Measurements from ENCODE around the gene GOLM1. TPM values are rescaled to one million over a fixed set of nuclear protein-coding genes. Genes with fewer than 3 reads are reported as not detected.
A peak's percentile ranks its signal among the peaks of the same experiment; 100 is the strongest.

Gene GOLM1
- total and polyA plus RNA-seq, 9 of the 15 experiments (the other 6 are each of a cell fraction or from before 2014, with no cell fraction given) = 0.09 to 0.96 (median 0.40) TPM; not detected in 4

DNA sequence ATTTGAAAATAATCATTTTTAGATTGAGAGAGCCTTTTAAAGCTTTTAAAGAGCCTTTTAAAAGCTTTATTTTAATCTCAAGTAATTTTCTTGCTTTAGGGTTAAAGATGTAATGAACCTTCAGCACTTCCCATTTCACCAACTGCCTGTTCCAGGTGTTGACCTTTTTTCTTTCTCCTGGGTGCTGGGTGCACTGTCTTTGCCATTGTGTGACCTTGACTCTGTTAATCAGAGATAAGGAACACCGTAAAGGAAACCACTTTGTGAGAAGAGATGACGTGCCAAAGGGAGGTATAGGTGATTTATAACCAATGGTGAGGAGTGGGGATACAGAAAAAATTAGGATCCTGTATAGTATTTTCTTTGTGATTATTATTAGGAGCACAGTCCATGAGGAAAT is 90.2 kb downstream of the GOLM1 start:
- BruUV-seq (replicated peaks) = no TSS peak
- H3K79me2 ChIP-seq (ENCODE audit: control insufficient read depth, insufficient read depth, low read length) = no peaks in the 10 kb centered on the region
- 33% methylated on average over 2 of the region's 2 CpGs for WGBS (ENCODE audit: insufficient coverage, low coverage, missing lambda C conversion rate)
- H3K27me3 ChIP-seq (ENCODE audit: control insufficient read depth in 2 of 2, insufficient read depth in 2 of 2, low read length in 2 of 2) = no peaks in the 10 kb centered on the region
- in situ Hi-C loops (cut with MboI) (no loop called here), intact Hi-C loops (cut with micrococcal nuclease) (no loop called here)
- peaks cover 4% of the 10 kb centered on the region; the same call in 1 of the 2 replicates for H3K9me3 ChIP-seq (replicated peaks; ENCODE audit: control insufficient read depth, insufficient read depth, low read depth, low read length)
- POLR2A ChIA-PET = interaction anchor here (0.6 kb wide), 2 partner anchors 63 to 189 kb away, joined by 3 read pairs; no protein-coding TSS in a partner anchor
- no peak for ATAC-seq
- H3K9me1 ChIP-seq (ENCODE audit: control insufficient read depth, insufficient read depth, low read length) = no peaks in the 10 kb centered on the region
- no peak overlapping the region for H3K27ac ChIP-seq (ENCODE audit: extremely low read depth, low read depth, low read length)
- no peak for DNase-seq (ENCODE audit: extremely low read depth in 1 of 4, low spot score in 3 of 4)
- H3K4me1 ChIP-seq (replicated peaks in 1 of 2; ENCODE audit: control insufficient read depth in 2 of 2, insufficient read depth in 2 of 2, low read length in 2 of 2) = no peaks in the 10 kb centered on the region
- no peak for FAIRE-seq
- no peaks in the 10 kb centered on the region for H4K20me1 ChIP-seq (replicated peaks; ENCODE audit: control insufficient read depth, insufficient read depth, low read length)
- no peak overlapping the region for H2AFZ ChIP-seq (ENCODE audit: low read depth, low read length)
- no peak overlapping the region for H3K4me2 ChIP-seq (ENCODE audit: insufficient read depth, low read length)
- no peak overlapping the region for H3K9ac ChIP-seq (ENCODE audit: insufficient read depth in 1 of 2, low read depth in 2 of 2, low read length in 2 of 2)
- CTCF ChIA-PET (ENCODE audit: low intra/inter-chr PET ratio) = no interaction called here
- H3K36me3 ChIP-seq (ENCODE audit: control insufficient read depth, insufficient read depth, low read length) = peaks cover 69% of the 10 kb centered on the region; the same call in 2 of the 3 replicates
- no peak overlapping the region for H3K4me3 ChIP-seq
- TF ChIP-seq MIER1 (IDR thresholded peaks at IDR 0.05; ENCODE audit: low read depth) (no peak), ZNF57 (CRISPR knock-in tag; IDR thresholded peaks at IDR 0.05) (no peak), MCM7 (IDR thresholded peaks at IDR 0.05) (no peak), FUS (optimal IDR thresholded peaks at IDR 0.05; ENCODE audit: low read depth, low read length) (no peak), ESRRA (IDR thresholded peaks at IDR 0.05; ENCODE audit: borderline replicate concordance, low read depth) (0 out of 2 replicates have a peak, but pooled peaks have one; percentile 27), CBFA2T2 (conservative IDR thresholded peaks at IDR 0.05) (no peak)
- TF ChIP-seq, protein P1, sequence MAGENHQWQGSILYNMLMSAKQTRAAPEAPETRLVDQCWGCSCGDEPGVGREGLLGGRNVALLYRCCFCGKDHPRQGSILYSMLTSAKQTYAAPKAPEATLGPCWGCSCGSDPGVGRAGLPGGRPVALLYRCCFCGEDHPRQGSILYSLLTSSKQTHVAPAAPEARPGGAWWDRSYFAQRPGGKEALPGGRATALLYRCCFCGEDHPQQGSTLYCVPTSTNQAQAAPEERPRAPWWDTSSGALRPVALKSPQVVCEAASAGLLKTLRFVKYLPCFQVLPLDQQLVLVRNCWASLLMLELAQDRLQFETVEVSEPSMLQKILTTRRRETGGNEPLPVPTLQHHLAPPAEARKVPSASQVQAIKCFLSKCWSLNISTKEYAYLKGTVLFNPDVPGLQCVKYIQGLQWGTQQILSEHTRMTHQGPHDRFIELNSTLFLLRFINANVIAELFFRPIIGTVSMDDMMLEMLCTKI (IDR thresholded peaks at IDR 0.05; ENCODE audit: partially characterized antibody) = no peak

Data from K562 (cell line).